Measurements from ENCODE around the gene IFT27.

- TF ChIP-seq CTCF (conservative IDR thresholded peaks at IDR 0.05; ENCODE audit: low read depth in 2 of 2): peak; percentile 90
- TF ChIP-seq, protein P1, sequence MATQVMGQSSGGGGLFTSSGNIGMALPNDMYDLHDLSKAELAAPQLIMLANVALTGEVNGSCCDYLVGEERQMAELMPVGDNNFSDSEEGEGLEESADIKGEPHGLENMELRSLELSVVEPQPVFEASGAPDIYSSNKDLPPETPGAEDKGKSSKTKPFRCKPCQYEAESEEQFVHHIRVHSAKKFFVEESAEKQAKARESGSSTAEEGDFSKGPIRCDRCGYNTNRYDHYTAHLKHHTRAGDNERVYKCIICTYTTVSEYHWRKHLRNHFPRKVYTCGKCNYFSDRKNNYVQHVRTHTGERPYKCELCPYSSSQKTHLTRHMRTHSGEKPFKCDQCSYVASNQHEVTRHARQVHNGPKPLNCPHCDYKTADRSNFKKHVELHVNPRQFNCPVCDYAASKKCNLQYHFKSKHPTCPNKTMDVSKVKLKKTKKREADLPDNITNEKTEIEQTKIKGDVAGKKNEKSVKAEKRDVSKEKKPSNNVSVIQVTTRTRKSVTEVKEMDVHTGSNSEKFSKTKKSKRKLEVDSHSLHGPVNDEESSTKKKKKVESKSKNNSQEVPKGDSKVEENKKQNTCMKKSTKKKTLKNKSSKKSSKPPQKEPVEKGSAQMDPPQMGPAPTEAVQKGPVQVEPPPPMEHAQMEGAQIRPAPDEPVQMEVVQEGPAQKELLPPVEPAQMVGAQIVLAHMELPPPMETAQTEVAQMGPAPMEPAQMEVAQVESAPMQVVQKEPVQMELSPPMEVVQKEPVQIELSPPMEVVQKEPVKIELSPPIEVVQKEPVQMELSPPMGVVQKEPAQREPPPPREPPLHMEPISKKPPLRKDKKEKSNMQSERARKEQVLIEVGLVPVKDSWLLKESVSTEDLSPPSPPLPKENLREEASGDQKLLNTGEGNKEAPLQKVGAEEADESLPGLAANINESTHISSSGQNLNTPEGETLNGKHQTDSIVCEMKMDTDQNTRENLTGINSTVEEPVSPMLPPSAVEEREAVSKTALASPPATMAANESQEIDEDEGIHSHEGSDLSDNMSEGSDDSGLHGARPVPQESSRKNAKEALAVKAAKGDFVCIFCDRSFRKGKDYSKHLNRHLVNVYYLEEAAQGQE (IDR thresholded peaks at IDR 0.05; ENCODE audit: unreplicated experiment): no peak
- TF ChIP-seq POLR2AphosphoS5 (IDR thresholded peaks at IDR 0.05; ENCODE audit: low read depth): no peak
- TF ChIP-seq EZH2 (IDR thresholded peaks at IDR 0.05; ENCODE audit: low read depth, unreplicated experiment): no peak
- peak; percentile 58; the same call in 1 of the 2 replicates for TF ChIP-seq CREB1 (CRISPR knock-in tag; IDR thresholded peaks at IDR 0.05; ENCODE audit: low read depth)
- TF ChIP-seq EZH2phosphoT487 (IDR thresholded peaks at IDR 0.05; ENCODE audit: unreplicated experiment): no peak
- no peak for TF ChIP-seq ZNF331 (CRISPR knock-in tag; IDR thresholded peaks at IDR 0.05; ENCODE audit: low read depth)
- TF ChIP-seq NANOG (IDR thresholded peaks at IDR 0.05; ENCODE audit: borderline replicate concordance): no peak
- TF ChIP-seq, protein P2, sequence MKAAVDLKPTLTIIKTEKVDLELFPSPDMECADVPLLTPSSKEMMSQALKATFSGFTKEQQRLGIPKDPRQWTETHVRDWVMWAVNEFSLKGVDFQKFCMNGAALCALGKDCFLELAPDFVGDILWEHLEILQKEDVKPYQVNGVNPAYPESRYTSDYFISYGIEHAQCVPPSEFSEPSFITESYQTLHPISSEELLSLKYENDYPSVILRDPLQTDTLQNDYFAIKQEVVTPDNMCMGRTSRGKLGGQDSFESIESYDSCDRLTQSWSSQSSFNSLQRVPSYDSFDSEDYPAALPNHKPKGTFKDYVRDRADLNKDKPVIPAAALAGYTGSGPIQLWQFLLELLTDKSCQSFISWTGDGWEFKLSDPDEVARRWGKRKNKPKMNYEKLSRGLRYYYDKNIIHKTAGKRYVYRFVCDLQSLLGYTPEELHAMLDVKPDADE (IDR thresholded peaks at IDR 0.05): 0 out of 2 replicates have a peak, but pooled peaks have one; percentile 13
- no peak for TF ChIP-seq JUNB (IDR thresholded peaks at IDR 0.05; ENCODE audit: unreplicated experiment)
- no peak for TF ChIP-seq ZNF114 (CRISPR knock-in tag; IDR thresholded peaks at IDR 0.05)
These were observed 6.0 kb upstream of the IFT27 start for GRCh38 chr22:36781656-36782627.

All from GM23338 (cell line).